ENCODE results near the gene PYGM. TPM values are rescaled to one million over a fixed set of nuclear protein-coding genes. Genes with fewer than 3 reads are reported as not detected.

PYGM gene
- total and polyA plus RNA-seq, 2 of the 8 experiments (the other 6 are each of a cell fraction or from before 2014, with no cell fraction given): 9.6 to 10.0 TPM

GRCh38 chr11:64774144-64774543, 14.4 kb upstream of the PYGM start:
- no peak for DNase-seq (ENCODE audit: low read depth in 1 of 2, low spot score in 2 of 2)
- H2BK20ac ChIP-seq (ENCODE audit: low read length): no peak overlapping the region
- H2BK12ac ChIP-seq (ENCODE audit: low read depth, low read length): no peak overlapping the region
- 90% methylated on average over 5 of the region's 5 CpGs; no CpG with 5 or more reads in 1 of the 2 experiments for WGBS, 2 experiments (ENCODE audit: extremely low coverage in 1 of 2, insufficient coverage in 1 of 2, insufficient read length in 1 of 2, insufficient replicate concordance in 2 of 2, low coverage in 1 of 2, low lambda C conversion rate in 2 of 2, missing lambda C conversion rate in 1 of 2)
- peaks cover 30 to 73% of the 10 kb centered on the region in 2 experiments for H3K79me2 ChIP-seq (ENCODE audit: control insufficient read depth in 1 of 2, insufficient read depth in 2 of 2, low read length in 2 of 2)
- no peak overlapping the region for H3K56ac ChIP-seq (replicated peaks; ENCODE audit: insufficient read length, low read depth, low read length)
- H3K27me3 ChIP-seq (replicated peaks in 1 of 4; ENCODE audit: control insufficient read depth in 3 of 4, extremely low read depth in 1 of 4, insufficient read depth in 3 of 4, low read length in 3 of 4): no peaks in the 10 kb centered on the region; a peak in 1 of 7 replicates
- H3K4me1 ChIP-seq (replicated peaks in 1 of 4; ENCODE audit: control insufficient read depth in 3 of 4, insufficient read depth in 4 of 4, low read length in 3 of 4): peaks cover 0 to 5% (median 4%) of the 10 kb centered on the region in 4 experiments; a peak in 4 of 7 replicates
- H3K4ac ChIP-seq (replicated peaks; ENCODE audit: insufficient read length, low read depth, low read length): no peak overlapping the region
- no peak overlapping the region for H2AFZ ChIP-seq (ENCODE audit: low read length)
- H4K91ac ChIP-seq (replicated peaks; ENCODE audit: insufficient read length, low read length): no peak overlapping the region
- H2BK5ac ChIP-seq (ENCODE audit: low read depth, low read length): no peak overlapping the region
- H2BK120ac ChIP-seq (replicated peaks; ENCODE audit: low read depth, low read length): no peak overlapping the region
- H4K5ac ChIP-seq (ENCODE audit: insufficient read length, low read depth, low read length): no peak overlapping the region
- peaks cover 58 to 80% (median 77%) of the 10 kb centered on the region in 4 experiments for H3K36me3 ChIP-seq (ENCODE audit: control insufficient read depth in 2 of 4, insufficient read depth in 4 of 4, low read length in 3 of 4)
- H3K27ac ChIP-seq (ENCODE audit: low read depth, low read length): no peak overlapping the region
- peaks cover 36 to 53% of the 10 kb centered on the region in 2 experiments for H4K20me1 ChIP-seq (replicated peaks in 1 of 2; ENCODE audit: control insufficient read depth in 1 of 2, insufficient read depth in 2 of 2, low read length in 2 of 2)
- no peak overlapping the region for H3K9ac ChIP-seq (replicated peaks in 1 of 4; ENCODE audit: extremely low read depth in 1 of 4, low read depth in 3 of 4, low read length in 3 of 4)
- FAIRE-seq: no peak
- CTCF ChIA-PET (ENCODE audit: partially characterized antibody): interaction anchor here (1.4 to 23.6 kb wide), 3 partner anchors 10 to 105 kb away, joined by 3 to 376 read pairs (median 35); partner anchors contain the start of gene RASGRP2
- no peak overlapping the region for H3K4me2 ChIP-seq (ENCODE audit: insufficient read depth in 1 of 2, low read depth in 2 of 2, low read length in 2 of 2)
- POLR2A ChIA-PET (ENCODE audit: partially characterized antibody): interaction anchor here (0.6 to 29.2 kb wide), 9 partner anchors 8 to 423 kb away, joined by 3 to 1087 read pairs (median 5); partner anchors contain the start of genes MEN1, PYGM and RASGRP2
- H3K4me3 ChIP-seq (ENCODE audit: extremely low read depth in 1 of 4, insufficient read depth in 2 of 4, low read depth in 3 of 4, low read length in 4 of 4): no peak overlapping the region
- H4K8ac ChIP-seq (ENCODE audit: extremely low read depth, insufficient read depth, low read length): no peak overlapping the region
- no peak overlapping the region for H2AK5ac ChIP-seq (ENCODE audit: low read depth, low read length)
- no peak overlapping the region for H2BK15ac ChIP-seq (ENCODE audit: low read length)
- H3K79me1 ChIP-seq (ENCODE audit: low read depth, low read length): peaks cover 9% of the 10 kb centered on the region
- peaks cover 6% of the 10 kb centered on the region for H3K23me2 ChIP-seq (ENCODE audit: low read depth, low read length)
- H3K9me3 ChIP-seq (ENCODE audit: insufficient read depth in 2 of 2, low read depth in 1 of 2, low read length in 1 of 2): no peaks in the 10 kb centered on the region
- no peak overlapping the region for H3K14ac ChIP-seq (ENCODE audit: insufficient read length)
- H3K23ac ChIP-seq (ENCODE audit: insufficient read length): no peak overlapping the region
- H3K18ac ChIP-seq (ENCODE audit: extremely low read depth, low read length): no peak overlapping the region
- TF ChIP-seq SRF (IDR thresholded peaks at IDR 0.05; ENCODE audit: low read depth, low read length) (no peak), ZNF274 (IDR thresholded peaks at IDR 0.05; ENCODE audit: borderline replicate concordance, extremely low read depth, low read length) (no peak), SP4 (IDR thresholded peaks at IDR 0.05; ENCODE audit: low read length) (no peak), CTCF (IDR thresholded peaks at IDR 0.05; ENCODE audit: control extremely low read depth in 1 of 3, insufficient read depth in 1 of 3, low read depth in 1 of 3, low read length in 3 of 3) (no peak), SP2 (IDR thresholded peaks at IDR 0.05; ENCODE audit: low read length) (no peak), CEBPB (IDR thresholded peaks at IDR 0.05; ENCODE audit: low read depth, low read length) (no peak), YY1 (IDR thresholded peaks at IDR 0.05; ENCODE audit: low read depth, low read length) (no peak), HDAC6 (IDR thresholded peaks at IDR 0.05; ENCODE audit: low read depth, low read length) (no peak), EP300 (IDR thresholded peaks at IDR 0.05; ENCODE audit: borderline replicate concordance in 1 of 2, low read depth in 2 of 2, low read length in 2 of 2) (no peak), POLR2AphosphoS5 (IDR thresholded peaks at IDR 0.05; ENCODE audit: low read depth, low read length) (no peak; the same call in 1 of the 2 replicates), RXRA (IDR thresholded peaks at IDR 0.05; ENCODE audit: insufficient read depth, low read depth, low read length) (no peak), CREB1 (IDR thresholded peaks at IDR 0.05) (no peak)
